ENCODE measurements around the gene TNFRSF25.
"Not testable (repeated sequence)": the region's sequence is repeated elsewhere in the genome, so short reads cannot be mapped to it uniquely, and the experiment has no call there.

The TNFRSF25 gene

GRCh38 chr1:6447818-6448748, 17.9 kb downstream of the TNFRSF25 start:
- ChIA-PET CTCF (interaction anchor here (0.8 to 5.4 kb wide), 4 partner anchors 9 to 86 kb away, joined by 3 to 38 read pairs (median 8); partner anchors contain the start of gene PLEKHG5), POLR2A (no interaction called here)
- TF ChIP-seq, protein P1, sequence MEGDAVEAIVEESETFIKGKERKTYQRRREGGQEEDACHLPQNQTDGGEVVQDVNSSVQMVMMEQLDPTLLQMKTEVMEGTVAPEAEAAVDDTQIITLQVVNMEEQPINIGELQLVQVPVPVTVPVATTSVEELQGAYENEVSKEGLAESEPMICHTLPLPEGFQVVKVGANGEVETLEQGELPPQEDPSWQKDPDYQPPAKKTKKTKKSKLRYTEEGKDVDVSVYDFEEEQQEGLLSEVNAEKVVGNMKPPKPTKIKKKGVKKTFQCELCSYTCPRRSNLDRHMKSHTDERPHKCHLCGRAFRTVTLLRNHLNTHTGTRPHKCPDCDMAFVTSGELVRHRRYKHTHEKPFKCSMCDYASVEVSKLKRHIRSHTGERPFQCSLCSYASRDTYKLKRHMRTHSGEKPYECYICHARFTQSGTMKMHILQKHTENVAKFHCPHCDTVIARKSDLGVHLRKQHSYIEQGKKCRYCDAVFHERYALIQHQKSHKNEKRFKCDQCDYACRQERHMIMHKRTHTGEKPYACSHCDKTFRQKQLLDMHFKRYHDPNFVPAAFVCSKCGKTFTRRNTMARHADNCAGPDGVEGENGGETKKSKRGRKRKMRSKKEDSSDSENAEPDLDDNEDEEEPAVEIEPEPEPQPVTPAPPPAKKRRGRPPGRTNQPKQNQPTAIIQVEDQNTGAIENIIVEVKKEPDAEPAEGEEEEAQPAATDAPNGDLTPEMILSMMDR (IDR thresholded peaks at IDR 0.05; ENCODE audit: insufficient read depth, low read length, missing control alignments) = no peak
- no peak overlapping the region for H3K4me3 ChIP-seq (ENCODE audit: low read depth, low read length)
- DNase-seq (ENCODE audit: low read depth, low spot score) = no peak

DNA sequence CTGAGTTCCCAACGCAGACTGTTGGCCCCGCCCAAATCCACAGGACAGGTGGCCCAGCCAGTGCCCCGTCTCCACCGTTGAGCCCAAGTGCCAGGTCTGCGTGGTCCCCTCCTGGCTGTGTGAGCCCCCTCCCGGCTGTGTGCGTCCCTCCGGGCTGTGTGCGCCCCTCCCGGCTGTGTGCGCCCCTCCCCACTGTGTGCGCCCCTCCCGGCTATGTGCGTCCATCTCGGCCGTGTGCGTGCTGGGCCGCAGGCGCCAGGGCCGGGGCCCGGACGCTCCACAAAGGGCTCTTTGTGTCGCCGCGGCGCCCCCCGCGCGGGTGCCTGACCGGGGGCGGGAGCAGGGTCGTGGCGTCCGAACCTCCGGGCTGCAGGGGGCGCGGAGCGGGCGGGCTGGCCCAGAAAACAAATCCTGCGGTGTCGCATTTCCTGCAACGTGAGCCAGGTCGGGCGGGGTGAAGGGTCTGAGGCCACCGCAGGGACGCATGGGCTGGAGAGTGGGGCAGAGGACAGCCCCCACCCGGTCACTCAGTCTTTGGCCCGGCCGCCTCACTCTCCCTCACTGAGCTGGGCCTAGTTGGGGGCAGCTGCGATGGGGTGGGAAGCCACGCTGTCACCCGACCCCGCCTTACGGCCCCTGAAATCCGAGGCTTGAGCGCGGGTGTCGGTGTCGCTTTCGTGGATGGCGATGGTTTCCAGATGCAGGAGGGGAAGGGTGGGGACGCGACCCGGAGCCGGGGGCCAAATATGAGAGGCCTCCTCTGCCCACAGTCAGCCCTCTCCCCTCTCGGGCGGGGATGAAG, 18.8 kb downstream of the TNFRSF25 start:
- CTCF ChIA-PET = interaction anchor here (1.1 to 5.4 kb wide), 3 partner anchors 8 to 43 kb away, joined by 4 to 38 read pairs (median 13); partner anchors contain the start of gene PLEKHG5
- POLR2A ChIA-PET = no interaction called here

GRCh38 chr1:6446665-6447015, 19.3 kb downstream of the TNFRSF25 start:
- CTCF ChIA-PET = interaction anchor here (1.0 to 1.4 kb wide), 4 partner anchors 9 to 200 kb away, joined by 3 to 5 read pairs (median 4); no protein-coding TSS in a partner anchor
- H3K4me3 ChIP-seq (ENCODE audit: low read depth, low read length) = no peak overlapping the region
- no peak for DNase-seq (ENCODE audit: low read depth, low spot score)
- POLR2A ChIA-PET = no interaction called here
- TF ChIP-seq, protein P1 (IDR thresholded peaks at IDR 0.05; ENCODE audit: insufficient read depth, low read length, missing control alignments) = no peak

More for the DNA sequence above, 18.8 kb downstream of the TNFRSF25 start:
- no peak for DNase-seq (ENCODE audit: low read depth, low spot score)
- H3K4me3 ChIP-seq (ENCODE audit: low read depth, low read length) = no peak overlapping the region
- TF ChIP-seq, protein P1 (IDR thresholded peaks at IDR 0.05; ENCODE audit: insufficient read depth, low read length, missing control alignments) = no peak

GRCh38 chr1:6445929-6446328, 20.0 kb downstream of the TNFRSF25 start:
- POLR2A ChIA-PET; DNase-seq (ENCODE audit: low read depth, low spot score); H3K4me3 ChIP-seq (ENCODE audit: low read depth, low read length): not testable (repeated sequence)
- CTCF ChIA-PET = interaction anchor here (1.0 to 1.4 kb wide), 5 partner anchors 11 to 199 kb away, joined by 3 to 5 read pairs (median 3); no protein-coding TSS in a partner anchor

- TF ChIP-seq, protein P1 (IDR thresholded peaks at IDR 0.05; ENCODE audit: insufficient read depth, low read length, missing control alignments) = peak; percentile 68
Observed at GRCh38 chr1:6445062-6445763, 20.8 kb downstream of the TNFRSF25 start.

GRCh38 chr1:6444377-6444776, 21.6 kb downstream of the TNFRSF25 start:
- no peak overlapping the region for H3K4me3 ChIP-seq (ENCODE audit: low read depth, low read length)
- CTCF ChIA-PET = interaction anchor here (0.7 to 1.8 kb wide), 4 partner anchors 21 to 79 kb away, joined by 3 to 4 read pairs (median 3); no protein-coding TSS in a partner anchor
- TF ChIP-seq, protein P1 (IDR thresholded peaks at IDR 0.05; ENCODE audit: insufficient read depth, low read length, missing control alignments) = no peak
- POLR2A ChIA-PET = no interaction called here
- DNase-seq (ENCODE audit: low read depth, low spot score) = no peak

More at GRCh38 chr1:6445062-6445763, 20.8 kb downstream of the TNFRSF25 start:
- DNase-seq (ENCODE audit: low read depth, low spot score) = no peak
- POLR2A ChIA-PET = no interaction called here
- CTCF ChIA-PET = interaction anchor here (0.6 to 1.8 kb wide), 8 partner anchors 11 to 199 kb away, joined by 3 to 4 read pairs (median 3); no protein-coding TSS in a partner anchor
- H3K4me3 ChIP-seq (ENCODE audit: low read depth, low read length) = no peak overlapping the region

Data from AG04449 (cell line).